ENCODE data around the gene EPAS1.
A peak's percentile ranks its signal among the peaks of the same experiment; 100 is the strongest.

EPAS1 gene

DNA sequence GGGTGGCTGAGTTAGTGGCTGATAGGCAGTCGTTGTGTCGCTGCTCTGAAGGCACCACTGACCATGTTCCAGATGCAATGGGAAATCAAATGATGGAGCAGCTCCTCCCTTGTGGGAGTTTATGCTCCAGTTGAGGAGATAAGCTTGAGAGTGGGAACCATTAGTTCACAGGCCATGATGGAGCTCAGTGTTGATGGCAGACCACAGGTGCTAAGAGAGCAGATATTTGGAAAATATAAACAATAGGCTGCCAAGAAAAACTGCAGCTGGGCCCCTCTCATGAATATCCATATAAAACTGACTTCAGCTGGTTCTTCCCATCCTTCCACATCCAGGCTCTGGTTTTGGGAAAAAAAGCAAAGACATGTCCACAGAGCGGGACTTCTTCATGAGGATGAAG, 63.1 kb downstream of the EPAS1 start:
- no peak for TF ChIP-seq CTCF (IDR thresholded peaks at IDR 0.05; ENCODE audit: insufficient read depth, low read depth, low read length, missing control alignments)
- H3K4me3 ChIP-seq (ENCODE audit: low read length), result no peak overlapping the region
- no peak for DNase-seq (ENCODE audit: low read depth)

GRCh38 chr2:46361920-46362666, 64.9 kb downstream of the EPAS1 start:
- TF ChIP-seq CTCF (IDR thresholded peaks at IDR 0.05; ENCODE audit: insufficient read depth, low read depth, low read length, missing control alignments), result no peak
- H3K4me3 ChIP-seq (ENCODE audit: low read length), result no peak overlapping the region
- DNase-seq (ENCODE audit: low read depth), result no peak

GRCh38 chr2:46362667-46363012, 65.4 kb downstream of the EPAS1 start:
- no peak overlapping the region for H3K4me3 ChIP-seq (ENCODE audit: low read length)
- no peak for TF ChIP-seq CTCF (IDR thresholded peaks at IDR 0.05; ENCODE audit: insufficient read depth, low read depth, low read length, missing control alignments)
- DNase-seq (ENCODE audit: low read depth), result no peak

DNA sequence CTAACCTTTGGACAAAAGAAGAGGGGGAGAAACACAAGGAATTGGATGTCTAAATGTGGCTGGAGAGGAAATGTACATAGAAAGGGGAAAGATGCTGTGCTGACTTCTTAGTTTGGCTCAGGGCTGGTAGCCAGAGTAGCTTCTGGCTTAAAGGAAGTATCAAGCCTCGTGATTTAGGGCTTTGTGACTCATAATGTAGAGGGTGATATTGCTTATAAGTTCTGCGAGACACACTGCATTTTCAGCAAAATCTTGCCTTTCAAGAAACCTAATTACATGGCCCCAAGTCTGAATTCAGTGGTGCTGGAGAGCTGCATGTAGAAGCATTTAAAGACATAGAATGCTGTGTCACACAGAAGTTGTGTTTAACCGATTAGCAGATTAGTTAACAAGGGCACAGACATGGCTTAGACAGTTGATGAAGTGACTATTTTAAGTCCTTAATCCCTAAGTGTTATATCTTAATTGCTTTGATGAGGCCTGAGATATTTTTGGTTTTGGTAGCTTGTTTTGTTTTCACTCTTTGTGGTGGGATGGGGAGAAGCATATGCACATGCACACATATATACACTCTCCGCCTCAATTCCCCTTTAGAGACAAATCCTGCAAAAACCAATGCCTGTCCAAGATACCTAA, 66.4 kb downstream of the EPAS1 start:
- H3K4me3 ChIP-seq (ENCODE audit: low read length), result no peak overlapping the region
- no peak for TF ChIP-seq CTCF (IDR thresholded peaks at IDR 0.05; ENCODE audit: insufficient read depth, low read depth, low read length, missing control alignments)
- peak; percentile 44 for DNase-seq (ENCODE audit: low read depth)

DNA sequence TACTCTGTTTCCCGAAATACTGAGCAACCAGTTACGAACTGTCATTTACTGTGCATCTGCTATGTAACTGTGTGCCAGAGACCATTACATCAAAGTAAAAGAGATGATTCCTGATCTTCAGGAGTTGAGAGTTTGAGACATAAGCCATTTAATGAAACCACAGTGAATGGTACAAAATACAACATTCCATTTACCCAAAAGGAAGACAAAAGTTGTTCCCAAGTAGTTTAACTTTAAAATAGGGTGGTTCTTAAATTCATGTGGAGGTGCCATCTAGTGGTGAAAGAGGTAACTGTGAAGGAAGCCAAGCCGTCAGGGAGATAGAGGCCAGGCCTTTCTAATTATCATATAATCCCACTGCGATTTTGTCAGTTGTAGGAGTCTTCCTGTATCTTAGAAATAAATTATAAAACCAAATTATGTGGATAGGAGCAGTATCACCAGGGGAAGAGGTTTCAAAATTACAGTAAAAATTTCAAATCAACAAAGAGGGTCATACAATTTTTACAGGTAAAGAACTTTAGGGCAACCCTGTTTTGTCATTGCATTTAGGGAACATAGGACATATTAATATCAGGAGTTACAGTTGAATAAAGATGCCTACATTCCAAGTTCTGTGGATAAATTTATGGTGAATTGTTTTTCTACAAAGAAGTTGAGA, 67.7 kb downstream of the EPAS1 start:
- TF ChIP-seq CTCF (IDR thresholded peaks at IDR 0.05; ENCODE audit: insufficient read depth, low read depth, low read length, missing control alignments), result peak; percentile 80
- DNase-seq (ENCODE audit: low read depth), result peak; percentile 70
- no peak overlapping the region for H3K4me3 ChIP-seq (ENCODE audit: low read length)

GRCh38 chr2:46365913-46366667, 68.9 kb downstream of the EPAS1 start:
- peak; percentile 38 for TF ChIP-seq CTCF (IDR thresholded peaks at IDR 0.05; ENCODE audit: insufficient read depth, low read depth, low read length, missing control alignments)
- DNase-seq (ENCODE audit: low read depth), result no peak
- H3K4me3 ChIP-seq (ENCODE audit: low read length), result no peak overlapping the region

Data from epithelial cell of esophagus (primary cell).